Adrenal gland (tissue), 5 donors: ENCODE data around the gene JOSD2.

Experiments
- CTCF ChIP-seq, 6 experiments: fragments of 450-650 bp in 4 of 6; fragments of 200-600 bp in 2 of 6; sonication (generic) in 1 of 6; IDR thresholded peaks; 1 replicate in 5 of 6; 2 replicates in 1 of 6; pipeline versions ENCODE4 v1.5.1 to v1.8.0; 2016 to 2021; ENCODE audit warnings: antibody characterized with exemption in 6 of 6, mild to moderate bottlenecking in 2 of 6, moderate library complexity in 1 of 6
- POLR2A ChIP-seq, 2 donors: fragments of 450-650 bp; IDR thresholded peaks; one replicate each; pipeline ENCODE4 v1.6.1; 2017; ENCODE audit warnings: antibody characterized with exemption in 2 of 2, mild to moderate bottlenecking in 2 of 2, moderate library complexity in 1 of 2
- donor health status: DM: no; HTN: no; CAD: no.

GRCh38 chr19:50532952-50533351 lies 22.0 kb upstream of the JOSD2 start:
- TF ChIP-seq POLR2A (IDR thresholded peaks at IDR 0.05) (no peak), CTCF (IDR thresholded peaks at IDR 0.05) (no peak)
